Activated CD4-positive, alpha-beta T cell treated with anti-CD3 and anti-CD28 coated beads, Interleukin-2, amount 10 ng/mL, durations not matched to agents 24 days and 14 days (primary cell): ENCODE data around the gene BCL7A. TPM values are rescaled to one million over a fixed set of nuclear protein-coding genes. Genes with fewer than 3 reads are reported as not detected.
"Not testable (repeated sequence)": the region's sequence is repeated elsewhere in the genome, so short reads cannot be mapped to it uniquely, and the experiment has no call there.

Source experiments
- DNase-seq: peaks from one replicate; pipeline ENCODE4 v3.0.0; 2022
- H3K27ac Mint-ChIP-seq: one replicate; pipeline ENCODE4 v1.8.0; 2022; ENCODE audit warnings: mild to moderate bottlenecking, mixed read lengths
- H3K27me3 Mint-ChIP-seq: one replicate; pipeline ENCODE4 v1.8.0; 2022; ENCODE audit warnings: mixed read lengths
- H3K36me3 Mint-ChIP-seq: one replicate; pipeline ENCODE4 v1.8.0; 2022; ENCODE audit warnings: low read depth, mild to moderate bottlenecking, mixed read lengths
- H3K4me1 Mint-ChIP-seq: one replicate; pipeline ENCODE4 v1.8.0; 2021; ENCODE audit warnings: mixed read lengths
- H3K4me3 Mint-ChIP-seq: one replicate; pipeline ENCODE4 v1.8.0; 2022; ENCODE audit warnings: mild to moderate bottlenecking, moderate library complexity, mixed read lengths
- H3K9me3 Mint-ChIP-seq: one replicate; pipeline ENCODE4 v1.8.0; 2021; ENCODE audit warnings: mixed read lengths
- intact Hi-C: fragments of 100-400 bp; cut with micrococcal nuclease; formaldehyde crosslinking; loops from one replicate; pipeline ENCODE4 v1.15.1; 2023
- total RNA-seq: library from RNA; stranded (reverse); gene quantifications from 2 replicates; pipeline ENCODE4 v1.2.3, GENCODE V29; 2022

Gene BCL7A
- total RNA-seq, 1 donor from 2014 or later, result 9.3 TPM

GRCh38 chr12:122046145-122046544, 24.5 kb downstream of the BCL7A start:
- H3K36me3 Mint-ChIP-seq, result peaks cover 4% of the 10 kb centered on the region
- intact Hi-C loops, result no loop called here
- H3K27me3 Mint-ChIP-seq, result no peaks in the 10 kb centered on the region
- H3K4me3 Mint-ChIP-seq, result no peak overlapping the region
- H3K9me3 Mint-ChIP-seq, result no peaks in the 10 kb centered on the region
- DNase-seq, result no peak
- H3K4me1 Mint-ChIP-seq, result no peaks in the 10 kb centered on the region
- H3K27ac Mint-ChIP-seq, result no peak overlapping the region

GRCh38 chr12:122048151-122048550, 26.5 kb downstream of the BCL7A start:
- intact Hi-C loops, result no loop called here
- H3K27ac Mint-ChIP-seq, result no peak overlapping the region
- no peaks in the 10 kb centered on the region for H3K9me3 Mint-ChIP-seq
- no peaks in the 10 kb centered on the region for H3K4me1 Mint-ChIP-seq
- H3K27me3 Mint-ChIP-seq, result no peaks in the 10 kb centered on the region
- peaks cover 4% of the 10 kb centered on the region for H3K36me3 Mint-ChIP-seq
- no peak for DNase-seq
- H3K4me3 Mint-ChIP-seq, result no peak overlapping the region

GRCh38 chr12:122049827-122050226, 28.1 kb downstream of the BCL7A start:
- Mint-ChIP-seq H3K36me3 (peaks cover 1% of the 10 kb centered on the region), H3K27ac (no peak overlapping the region), H3K9me3 (no peaks in the 10 kb centered on the region), H3K4me1 (peaks cover 4% of the 10 kb centered on the region), H3K27me3 (no peaks in the 10 kb centered on the region), H3K4me3 (no peak overlapping the region)
- DNase-seq, result no peak
- intact Hi-C loops, result no loop called here

GRCh38 chr12:122050706-122051105, 29.0 kb downstream of the BCL7A start:
- DNase-seq, result no peak
- H3K9me3 Mint-ChIP-seq, result no peaks in the 10 kb centered on the region
- H3K36me3 Mint-ChIP-seq, result no peaks in the 10 kb centered on the region
- H3K27ac Mint-ChIP-seq, result no peak overlapping the region
- no peak overlapping the region for H3K4me3 Mint-ChIP-seq
- intact Hi-C loops, result no loop called here
- no peaks in the 10 kb centered on the region for H3K27me3 Mint-ChIP-seq
- H3K4me1 Mint-ChIP-seq, result peaks cover 6% of the 10 kb centered on the region

DNA sequence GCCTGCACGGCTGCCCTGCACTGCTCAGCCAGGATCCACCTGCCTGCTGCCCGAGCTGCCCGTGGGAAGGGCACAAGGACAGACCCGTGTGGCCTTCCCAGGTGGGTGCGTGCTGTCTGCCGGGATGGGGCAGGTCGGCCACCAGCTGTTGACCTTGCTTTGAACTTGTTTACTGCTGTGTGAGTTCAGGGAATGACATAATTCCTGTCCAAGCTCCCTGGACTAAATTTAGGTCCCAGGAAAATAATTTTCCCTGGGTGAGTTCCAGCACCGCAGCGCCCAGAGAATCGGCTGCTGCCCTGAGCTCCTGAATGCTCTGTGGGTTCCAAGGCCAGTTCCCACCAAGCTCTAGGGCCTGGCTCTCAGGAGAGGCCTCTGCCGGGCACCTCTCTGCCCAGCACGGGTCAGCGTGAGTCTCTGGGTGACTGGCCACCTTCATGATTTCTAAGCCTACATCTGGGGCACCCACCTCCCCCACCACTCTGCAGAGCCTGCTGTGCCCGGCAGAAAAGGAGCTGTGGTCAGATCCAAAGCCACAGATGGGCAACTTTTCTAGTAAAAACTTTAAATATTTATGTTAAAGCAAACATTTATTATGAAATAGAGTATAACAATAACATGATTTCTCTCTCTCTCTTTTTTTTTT, 29.7 kb downstream of the BCL7A start:
- Mint-ChIP-seq H3K36me3 (no peaks in the 10 kb centered on the region), H3K4me3 (no peak overlapping the region), H3K4me1 (peaks cover 6% of the 10 kb centered on the region), H3K9me3 (no peaks in the 10 kb centered on the region), H3K27ac (no peak overlapping the region), H3K27me3 (no peaks in the 10 kb centered on the region)
- no peak for DNase-seq
- intact Hi-C loops, result no loop called here

DNA sequence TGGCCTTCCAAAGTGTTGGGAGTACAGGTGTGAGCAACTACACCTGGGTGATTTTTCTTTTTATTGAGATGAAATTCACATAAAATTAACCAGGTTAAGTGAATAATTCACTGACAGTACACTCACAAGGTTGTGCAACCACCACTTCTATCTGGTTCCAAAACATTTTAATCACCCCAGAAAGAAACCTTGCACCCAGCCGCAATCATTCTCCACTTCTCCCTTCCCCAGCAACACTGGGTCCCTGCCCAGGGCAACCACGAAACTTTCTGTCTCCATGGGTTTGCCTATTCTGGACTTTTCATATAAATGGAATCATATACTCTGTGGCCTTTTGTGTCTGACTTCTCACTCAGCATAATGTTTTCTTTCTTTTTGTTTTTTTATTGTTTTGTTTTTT, 30.6 kb downstream of the BCL7A start:
- no peaks in the 10 kb centered on the region for H3K9me3 Mint-ChIP-seq
- H3K27me3 Mint-ChIP-seq, result no peaks in the 10 kb centered on the region
- no peak overlapping the region for H3K4me3 Mint-ChIP-seq
- H3K36me3 Mint-ChIP-seq, result peaks cover 2% of the 10 kb centered on the region
- no peak overlapping the region for H3K27ac Mint-ChIP-seq
- intact Hi-C loops, result no loop called here
- DNase-seq, result no peak
- H3K4me1 Mint-ChIP-seq, result peaks cover 6% of the 10 kb centered on the region

DNA sequence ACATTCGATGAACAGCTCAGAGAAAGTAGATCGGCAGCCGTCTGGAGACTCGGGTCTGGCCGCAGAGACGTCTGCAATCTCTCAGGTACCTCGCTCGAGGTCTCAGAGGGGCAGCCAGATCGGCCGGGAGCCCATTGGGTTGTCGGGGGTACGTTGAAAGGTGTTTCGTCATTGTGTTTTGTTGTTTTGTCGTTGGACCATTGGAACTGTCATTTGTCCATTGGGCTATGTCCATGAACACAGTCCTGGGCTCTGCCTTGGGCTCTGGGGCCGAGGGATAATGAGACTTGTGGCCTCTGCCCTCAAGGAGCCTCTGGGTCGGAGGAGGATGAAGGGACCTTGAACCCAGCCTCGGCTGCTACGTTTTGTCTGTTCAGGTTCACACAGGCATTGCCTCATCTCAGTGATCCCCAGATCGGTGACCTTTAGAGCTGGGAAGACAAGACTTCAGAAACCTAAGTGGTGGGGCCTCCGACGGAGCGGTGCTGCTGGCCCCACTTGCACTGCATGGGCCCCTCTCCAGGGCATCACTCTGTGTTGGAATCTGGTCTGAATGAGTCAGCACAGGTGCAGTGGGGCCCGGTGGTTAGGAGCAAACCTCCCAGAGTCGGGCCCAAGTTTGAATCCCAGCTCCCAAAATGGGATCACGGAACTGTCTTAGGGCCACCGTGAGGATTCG, 33.3 kb downstream of the BCL7A start:
- Mint-ChIP-seq H3K36me3 (peaks cover 2% of the 10 kb centered on the region), H3K4me3 (no peak overlapping the region), H3K27ac (no peak overlapping the region), H3K4me1 (peaks cover 6% of the 10 kb centered on the region), H3K9me3 (no peaks in the 10 kb centered on the region), H3K27me3 (no peaks in the 10 kb centered on the region)
- DNase-seq, result no peak
- intact Hi-C loops, result loop anchor here (1.0 kb wide), 2 partner anchors 68 to 136 kb away; no protein-coding TSS in a partner anchor

GRCh38 chr12:122056406-122056805, 34.7 kb downstream of the BCL7A start:
- H3K27me3 Mint-ChIP-seq, H3K27ac Mint-ChIP-seq, intact Hi-C loops, H3K4me3 Mint-ChIP-seq, H3K36me3 Mint-ChIP-seq, H3K4me1 Mint-ChIP-seq, DNase-seq, H3K9me3 Mint-ChIP-seq: not testable (repeated sequence)

DNA sequence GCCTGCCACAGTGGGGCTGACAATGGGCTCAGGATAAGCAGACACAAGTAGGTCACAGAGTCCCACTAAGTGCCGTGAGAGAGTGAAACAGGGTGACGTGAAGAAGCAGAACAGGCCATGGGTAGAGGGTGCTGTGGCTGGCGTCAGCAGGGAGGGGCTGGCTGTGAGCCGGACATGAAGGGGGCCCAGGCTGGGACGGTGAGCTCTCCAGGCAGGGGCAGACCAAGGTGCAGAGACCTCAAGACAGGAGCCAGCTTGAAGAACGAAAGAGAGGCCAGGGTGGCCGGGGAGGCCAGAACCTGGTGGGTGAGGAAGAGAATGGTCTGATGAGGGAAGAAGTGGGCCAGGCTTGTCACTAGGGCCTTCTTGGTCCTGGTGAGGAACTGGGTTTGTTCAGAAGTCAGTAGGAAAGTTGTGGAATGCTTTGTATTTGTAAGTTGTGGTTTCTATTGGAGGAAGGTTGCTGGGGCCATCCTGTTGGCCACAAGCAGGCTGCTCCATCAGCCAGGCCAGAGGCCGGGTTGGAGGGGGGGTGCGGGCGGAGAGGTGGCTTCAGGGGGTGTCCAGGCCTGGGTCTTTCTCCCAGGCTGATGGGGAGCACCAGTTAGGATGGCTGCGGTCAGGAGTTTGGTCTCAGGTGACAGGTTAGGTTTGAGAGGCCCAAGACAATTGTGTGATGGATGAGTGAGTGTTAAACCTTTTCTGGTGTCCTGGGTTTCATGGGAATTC, 35.5 kb downstream of the BCL7A start:
- H3K4me3 Mint-ChIP-seq, result no peak overlapping the region
- H3K27ac Mint-ChIP-seq, result no peak overlapping the region
- H3K27me3 Mint-ChIP-seq, result no peaks in the 10 kb centered on the region
- peaks cover 6% of the 10 kb centered on the region for H3K4me1 Mint-ChIP-seq
- intact Hi-C loops, result no loop called here
- H3K9me3 Mint-ChIP-seq, result no peaks in the 10 kb centered on the region
- no peak for DNase-seq
- H3K36me3 Mint-ChIP-seq, result peaks cover 2% of the 10 kb centered on the region

- Mint-ChIP-seq H3K27me3 (no peaks in the 10 kb centered on the region), H3K27ac (no peak overlapping the region), H3K36me3 (peaks cover 2% of the 10 kb centered on the region), H3K4me3 (no peak overlapping the region), H3K4me1 (peaks cover 6% of the 10 kb centered on the region), H3K9me3 (no peaks in the 10 kb centered on the region)
- no peak for DNase-seq
- intact Hi-C loops, result no loop called here
Observed at GRCh38 chr12:122057769-122058168, 36.1 kb downstream of the BCL7A start.

DNA sequence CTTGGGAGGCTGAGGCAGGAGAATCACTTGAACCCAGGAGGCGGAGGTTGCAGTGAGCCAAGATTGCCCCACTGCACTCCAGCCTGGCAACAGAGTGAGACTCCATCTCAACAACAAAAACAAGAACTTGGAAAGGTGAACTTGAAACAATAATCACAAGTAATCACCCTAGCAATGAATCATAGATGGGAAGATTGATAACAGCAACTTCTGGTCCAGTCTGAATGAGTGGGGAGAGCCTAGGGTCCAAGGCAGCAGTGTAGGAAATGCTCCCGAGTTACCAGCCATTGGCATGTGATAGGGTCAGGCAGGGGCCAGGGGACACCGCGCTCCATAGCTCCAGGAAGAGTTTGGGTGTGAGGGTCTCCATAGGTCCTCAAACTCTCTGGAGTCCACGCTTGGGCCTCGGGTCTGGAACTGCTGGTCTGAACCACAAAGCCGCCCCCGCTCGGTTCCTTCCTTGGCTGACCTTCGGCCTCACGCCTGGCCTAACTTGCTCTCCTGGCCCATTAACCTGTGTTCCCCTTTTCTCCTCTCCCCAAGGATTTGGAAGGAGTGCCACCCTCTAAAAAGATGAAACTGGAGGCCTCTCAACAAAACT, 37.0 kb downstream of the BCL7A start:
- no peak for DNase-seq
- Mint-ChIP-seq H3K9me3 (no peaks in the 10 kb centered on the region), H3K36me3 (peaks cover 2% of the 10 kb centered on the region), H3K4me3 (no peak overlapping the region), H3K4me1 (peaks cover 13% of the 10 kb centered on the region), H3K27me3 (no peaks in the 10 kb centered on the region), H3K27ac (no peak overlapping the region)
- intact Hi-C loops, result no loop called here

- H3K4me3 Mint-ChIP-seq, result no peak overlapping the region
- H3K9me3 Mint-ChIP-seq, result no peaks in the 10 kb centered on the region
- H3K27ac Mint-ChIP-seq, result no peak overlapping the region
- H3K27me3 Mint-ChIP-seq, result no peaks in the 10 kb centered on the region
- peaks cover 2% of the 10 kb centered on the region for H3K36me3 Mint-ChIP-seq
- DNase-seq, result no peak
- H3K4me1 Mint-ChIP-seq, result peaks cover 18% of the 10 kb centered on the region
- intact Hi-C loops, result no loop called here
Observed at GRCh38 chr12:122059203-122059960, 37.7 kb downstream of the BCL7A start.

DNA sequence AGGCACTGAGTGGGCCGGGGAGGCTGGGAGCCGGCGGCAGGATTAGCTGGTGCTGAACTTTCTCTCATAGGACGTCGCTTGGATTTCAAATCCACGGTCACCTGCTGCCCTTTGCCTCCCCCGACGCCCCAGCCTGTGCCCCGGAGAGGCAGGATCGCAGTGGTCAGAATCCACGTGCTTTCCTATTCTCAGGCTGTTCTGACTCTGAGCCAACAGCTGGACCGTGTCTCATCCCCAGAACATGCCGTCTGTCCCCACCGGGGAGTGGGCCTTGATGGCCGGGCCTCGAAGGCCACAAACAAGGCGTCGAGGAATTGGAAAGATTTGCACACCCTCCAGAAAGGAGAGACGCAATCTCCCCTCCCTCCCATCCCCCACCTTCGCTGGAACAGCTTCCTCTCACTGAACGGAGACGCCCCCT, 38.4 kb downstream of the BCL7A start:
- intact Hi-C loops, result no loop called here
- Mint-ChIP-seq H3K27me3 (no peaks in the 10 kb centered on the region), H3K36me3 (peaks cover 2% of the 10 kb centered on the region), H3K4me3 (no peak overlapping the region), H3K4me1 (peaks cover 13% of the 10 kb centered on the region), H3K27ac (no peak overlapping the region), H3K9me3 (no peaks in the 10 kb centered on the region)
- DNase-seq, result no peak
